NCI-H2227 (cell line): ENCODE results near the gene ATE1.
"Not testable (repeated sequence)": the region's sequence is repeated elsewhere in the genome, so short reads cannot be mapped to it uniquely, and the experiment has no call there.

Experiments
- DNase-seq: peaks from one replicate; lab custom pipeline; 2025; ENCODE audit not compliant: unreplicated experiment; lab: John Stamatoyannopoulos, UW

Gene ATE1

GRCh38 chr10:121927841-121928527 is at the start of gene ATE1:
TSS of gene ATE1 (minus strand) at chr10:121928031. CDS start at chr10:121927949, 82 bp downstream.
- peak; percentile 92 for DNase-seq

- no peak for DNase-seq
Observed at GRCh38 chr10:121976607-121977006, 48.8 kb upstream of the ATE1 start.

DNA sequence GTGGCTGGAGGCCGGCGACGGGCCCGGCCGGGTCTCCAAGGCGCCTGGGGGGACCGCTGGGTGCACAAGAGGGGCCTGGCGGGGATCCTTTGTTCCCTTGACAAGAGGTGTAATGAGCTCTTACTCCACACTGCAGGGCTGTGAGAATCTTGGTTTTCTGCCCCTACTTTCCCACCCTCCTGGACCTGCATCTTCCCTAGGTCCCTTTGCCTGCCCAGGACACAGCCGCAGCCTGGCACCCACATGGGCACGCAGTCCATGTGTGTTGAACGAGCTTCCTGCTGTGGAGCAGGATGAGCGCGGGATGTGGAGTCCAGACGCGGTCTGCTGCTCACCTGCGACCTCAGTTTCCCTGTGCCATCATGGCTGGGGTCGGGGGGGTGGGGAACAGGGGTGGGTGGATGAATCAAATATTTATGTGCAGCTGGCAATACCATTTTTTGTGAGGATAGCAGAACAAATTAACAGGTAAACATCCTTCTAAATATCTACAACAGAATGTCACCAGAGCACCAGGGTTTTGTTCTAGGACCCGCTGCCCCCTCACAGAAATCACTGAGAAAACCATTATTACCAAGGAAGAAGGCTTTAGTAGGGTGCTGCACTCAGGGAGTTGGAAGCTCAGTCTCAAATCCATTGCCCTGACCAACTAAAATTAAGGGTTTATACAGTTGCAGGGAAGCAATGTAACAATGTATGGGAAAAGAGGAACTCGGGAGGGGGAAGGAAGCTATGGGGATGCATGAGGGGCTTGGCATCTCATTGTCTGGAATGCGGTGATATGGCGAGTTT is 47.7 kb upstream of the ATE1 start:
- no peak for DNase-seq

- peak; percentile 85 for DNase-seq
Observed at GRCh38 chr10:121974535-121975294, 46.9 kb upstream of the ATE1 start, which contains the start of gene NSMCE4A. TSS of gene NSMCE4A (minus strand) at chr10:121975217. CDS start at chr10:121975165, 52 bp downstream.

GRCh38 chr10:121974019-121974534 is 46.2 kb upstream of the ATE1 start:
- no peak for DNase-seq

DNA sequence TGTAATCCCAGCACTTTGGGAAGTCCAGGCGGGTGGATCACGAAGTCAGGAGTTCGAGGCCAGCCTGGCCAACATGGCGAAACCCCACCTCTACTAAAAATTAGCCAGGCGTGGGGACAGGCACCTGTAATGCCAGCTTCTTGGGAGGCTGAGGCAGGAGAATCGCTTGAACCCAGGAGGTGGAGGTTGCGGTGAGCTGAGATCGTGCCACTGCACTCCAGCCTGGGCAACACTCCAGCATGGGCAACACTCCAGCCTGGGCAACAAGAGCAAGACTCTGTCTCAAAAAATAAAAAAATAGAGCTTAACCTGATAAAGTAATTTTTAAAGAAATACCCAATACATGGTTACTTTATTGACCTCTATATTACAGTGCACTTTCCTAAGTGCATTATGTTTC is 41.3 kb upstream of the ATE1 start:
- not testable (repeated sequence) for DNase-seq

DNA sequence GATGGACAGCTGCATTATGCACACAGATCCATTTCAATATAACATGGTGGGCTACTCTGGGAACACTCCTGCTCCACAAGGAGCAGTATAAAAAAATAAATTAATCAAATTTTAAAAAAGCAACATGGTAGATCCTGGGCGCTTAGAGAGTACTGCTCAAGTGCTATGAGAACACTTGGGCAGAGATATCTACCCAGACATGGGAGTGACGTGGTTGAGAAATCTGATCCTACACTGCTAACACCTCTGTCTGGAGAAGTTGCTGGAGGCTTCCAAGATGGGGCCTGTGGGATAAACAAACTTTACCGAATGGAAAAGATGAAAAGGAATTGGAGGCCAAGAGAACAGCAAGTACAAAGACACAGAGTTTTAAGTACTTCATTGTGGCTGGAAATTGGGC is 38.2 kb upstream of the ATE1 start:
- DNase-seq, result no peak

DNA sequence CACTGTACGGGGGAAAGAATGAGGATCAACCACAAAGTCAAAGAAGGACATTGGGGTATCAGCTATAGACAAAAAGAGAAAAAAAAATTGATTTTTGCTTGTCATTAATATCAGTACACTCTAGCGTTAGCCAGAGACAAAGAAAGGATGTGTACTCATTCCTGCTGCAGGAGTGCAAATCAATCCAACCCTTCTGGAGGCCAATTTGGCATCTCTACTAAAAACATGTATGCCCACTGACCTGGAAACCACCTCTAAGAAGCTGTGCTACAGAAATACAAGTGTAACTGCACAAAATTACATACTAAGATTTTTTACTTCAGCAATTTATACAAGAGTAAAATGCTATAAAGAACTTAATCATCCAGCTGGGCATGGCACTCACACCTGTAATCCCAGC is 33.6 kb upstream of the ATE1 start:
- DNase-seq, result peak; percentile 8

- no peak for DNase-seq
Observed at GRCh38 chr10:121959671-121960070, 31.8 kb upstream of the ATE1 start.

GRCh38 chr10:121956111-121957061 is 28.6 kb upstream of the ATE1 start:
- no peak for DNase-seq

DNA sequence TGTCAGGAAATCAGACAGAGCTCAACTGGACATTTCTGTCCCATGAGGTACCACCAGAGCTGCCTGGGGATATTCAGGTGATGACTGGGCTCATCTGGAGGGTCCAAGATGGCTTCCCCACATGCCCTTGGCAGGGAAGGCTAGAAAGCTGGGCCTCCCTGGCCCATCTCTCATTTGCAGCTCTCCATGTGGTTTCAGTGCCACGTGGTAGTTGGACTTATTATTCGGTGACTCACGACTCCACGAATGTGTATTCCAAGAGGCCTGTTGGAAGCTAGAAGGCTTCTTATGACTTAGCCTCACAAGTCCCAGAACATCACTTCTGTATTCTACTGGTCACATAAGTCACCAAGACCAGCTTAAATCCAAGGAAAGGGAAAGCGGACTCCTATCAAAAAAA is 24.4 kb upstream of the ATE1 start:
- DNase-seq, result no peak

GRCh38 chr10:121949451-121949850 is 21.6 kb upstream of the ATE1 start:
- DNase-seq, result no peak

DNA sequence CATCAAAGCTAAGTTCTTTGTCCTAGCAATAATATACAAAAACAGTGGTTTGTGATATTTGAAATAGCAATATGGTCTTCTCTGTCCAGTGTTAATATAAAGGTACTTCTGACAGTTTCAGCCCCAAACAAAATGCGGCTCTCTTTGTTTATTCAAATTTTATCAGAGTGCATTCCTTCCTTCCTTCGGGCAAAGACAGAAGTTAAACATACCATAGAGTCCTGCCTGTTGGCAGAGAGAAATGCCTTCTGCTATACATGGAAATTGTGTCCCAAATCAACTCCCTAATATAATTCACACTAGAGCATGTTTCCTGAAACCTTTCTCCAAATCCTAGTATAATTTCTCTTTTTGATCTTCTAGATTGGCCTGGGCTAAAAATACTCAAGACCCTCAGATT is 21.2 kb upstream of the ATE1 start:
- no peak for DNase-seq

DNA sequence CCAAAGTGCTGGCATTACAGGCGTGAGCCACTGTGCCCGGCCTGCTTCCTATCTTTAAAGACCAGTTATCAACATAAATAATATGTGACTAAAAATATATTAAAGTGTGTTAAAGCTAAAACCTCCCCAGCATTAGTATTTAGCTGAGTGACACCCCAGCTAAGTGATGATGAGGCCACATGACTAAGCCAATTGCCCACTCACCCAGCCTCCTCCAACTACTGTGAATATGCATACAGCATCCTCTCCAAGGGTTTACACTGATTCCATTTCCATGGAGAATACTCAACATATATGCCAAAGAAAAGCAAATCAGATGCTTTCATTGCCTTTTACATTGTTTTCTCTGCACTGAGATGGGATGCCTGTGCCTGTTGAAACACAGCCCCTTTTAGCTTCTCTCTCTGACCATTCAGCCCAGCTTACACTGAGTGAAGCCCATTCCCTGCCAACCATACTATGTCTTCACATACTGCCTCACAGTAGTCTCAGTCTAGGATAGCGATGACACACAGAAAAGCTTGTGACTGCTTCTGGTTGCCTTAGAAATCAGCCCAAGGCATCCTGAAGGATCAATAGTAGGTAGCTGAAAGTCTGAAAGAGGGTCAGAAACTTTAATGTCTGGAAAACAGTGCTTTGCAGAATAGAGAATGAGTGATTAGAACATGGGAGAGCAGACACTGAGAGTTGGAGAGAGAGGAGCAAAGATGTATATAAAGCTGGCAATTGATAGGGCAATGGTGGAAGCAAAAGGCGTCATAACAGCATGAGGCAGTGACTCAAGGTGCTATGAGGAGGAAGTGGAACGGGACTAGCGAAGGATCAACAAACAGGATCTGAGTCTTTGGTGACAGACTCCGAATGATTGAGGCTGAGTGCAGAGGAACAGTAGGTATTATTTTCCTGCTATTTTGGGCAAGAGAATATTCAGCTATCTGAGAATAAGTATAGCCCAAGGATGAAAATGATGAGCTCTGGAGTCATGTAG is 19.8 kb upstream of the ATE1 start:
- no peak for DNase-seq

DNA sequence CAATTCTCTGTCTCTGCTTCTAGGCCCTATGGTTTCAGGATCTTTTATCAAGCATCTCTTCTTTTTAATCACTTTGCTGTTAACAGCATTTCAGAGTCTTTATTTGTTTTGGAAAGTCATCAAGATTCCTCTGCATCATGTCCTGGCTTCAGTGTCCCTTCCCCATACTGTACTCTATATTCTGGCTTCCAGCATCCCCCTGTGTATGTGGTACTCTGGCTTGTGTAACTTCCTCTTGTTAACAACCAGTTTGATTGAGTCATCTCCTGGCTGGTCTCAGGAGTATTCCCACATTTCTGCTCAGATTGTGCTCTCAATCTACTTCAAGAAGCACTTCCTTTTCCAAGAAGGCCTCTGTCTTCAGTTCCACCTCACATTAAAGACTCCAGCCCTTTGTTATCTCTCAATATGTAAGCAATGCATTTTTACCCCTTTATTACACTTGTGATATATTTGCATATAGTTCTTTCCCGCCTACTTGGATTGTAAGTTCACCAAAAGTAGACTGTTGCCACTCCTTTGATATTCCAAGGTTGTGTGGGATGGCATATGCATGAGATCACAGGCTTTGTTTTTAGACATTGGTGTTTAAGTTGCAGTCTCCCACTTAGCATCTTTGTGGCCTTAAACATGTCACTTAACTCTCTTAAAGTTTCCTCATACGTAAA is 15.1 kb upstream of the ATE1 start:
- DNase-seq, result no peak

- no peak for DNase-seq
Observed at GRCh38 chr10:121941532-121941931, 13.7 kb upstream of the ATE1 start.

DNA sequence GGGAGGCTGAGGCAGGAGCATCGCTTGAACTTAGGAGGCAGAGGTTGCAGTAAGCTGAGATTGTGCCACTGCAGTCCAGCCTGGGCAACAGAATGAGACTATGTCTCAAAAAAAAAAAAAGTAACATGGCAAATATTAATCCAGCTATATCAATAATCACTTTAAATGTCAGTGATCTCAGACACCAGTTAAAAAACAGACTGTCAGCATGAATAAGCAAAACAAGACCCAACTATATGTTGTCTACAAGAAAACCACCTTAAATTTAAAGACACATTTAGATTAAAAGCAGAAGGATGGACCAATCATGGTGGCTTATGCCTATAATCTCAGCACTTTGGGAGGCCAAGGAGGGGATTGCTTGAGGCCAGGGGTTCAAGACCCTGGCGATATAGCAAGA is 8.5 kb upstream of the ATE1 start:
- DNase-seq, result no peak

DNA sequence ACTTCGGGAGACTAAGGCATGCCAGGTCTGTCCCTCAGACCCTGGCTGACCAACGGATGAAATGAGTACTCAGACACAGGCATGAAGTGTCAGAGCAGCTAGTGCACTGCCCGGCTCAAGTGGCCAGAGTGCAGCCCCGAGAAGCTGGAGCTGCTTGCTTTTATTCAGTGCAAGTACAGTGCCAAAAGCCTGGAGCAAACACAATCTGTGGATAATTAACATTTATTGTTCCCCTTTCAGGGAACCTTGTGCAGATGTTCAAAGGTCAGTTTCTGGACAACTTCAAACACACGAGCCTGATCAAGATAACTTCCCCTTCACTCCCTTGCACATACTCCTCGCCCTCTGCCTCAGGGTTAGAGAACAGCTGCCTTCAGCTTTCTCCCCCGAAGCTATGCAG is 7.9 kb upstream of the ATE1 start:
- DNase-seq, result no peak
